HL-60 (cell line): Measurements from ENCODE around the gene ZRANB1.

Experiments
- DNase-seq, 2 experiments: peaks; one replicate each; pipeline ENCODE4 v3.0.0-alpha.2; 2010 to 2020; ENCODE audit warnings: low read depth in 1 of 2, low spot score in 1 of 2
- H3K27ac ChIP-seq: fragments of 250-450 bp; sonication (Bioruptor Pico); replicated peaks from 2 replicates; pipeline ENCODE4 v1.5.1; 2020; ENCODE audit warnings: mild to moderate bottlenecking, moderate library complexity
- H3K27me3 ChIP-seq: fragments of 250-450 bp; sonication (Bioruptor Pico); 2 replicates; pipeline ENCODE4 v1.5.1; 2021; ENCODE audit warnings: mild to moderate bottlenecking, moderate library complexity; ENCODE audit not compliant: insufficient read depth, poor library complexity, severe bottlenecking
- H3K4me3 ChIP-seq: replicated peaks from 2 replicates; pipeline ENCODE4 v1.5.1; 2011; ENCODE audit warnings: mild to moderate bottlenecking, control low read depth, low read length; ENCODE audit not compliant: insufficient read depth
- GABPA ChIP-seq: IDR thresholded peaks from 2 replicates; pipeline ENCODE4 v1.6.1; 2012; ENCODE audit warnings: low read depth
- POLR2AphosphoS5 ChIP-seq: IDR thresholded peaks from 2 replicates; pipeline ENCODE4 v1.6.1; 2012; ENCODE audit warnings: low read depth
- SPI1 ChIP-seq: IDR thresholded peaks from 2 replicates; pipeline ENCODE4 v1.6.1; 2012; ENCODE audit warnings: low read depth, mild to moderate bottlenecking, borderline replicate concordance
- TF ChIP-seq, protein P1 (sequence below): IDR thresholded peaks from one replicate; pipeline ENCODE4 v1.5.1; 2011; ENCODE audit warnings: low read length, control low read depth, inconsistent platforms; ENCODE audit not compliant: insufficient read depth
- TF ChIP-seq, protein P2 (sequence below): IDR thresholded peaks from 2 replicates; pipeline ENCODE4 v1.6.1; 2012; ENCODE audit warnings: low read depth; ENCODE audit not compliant: insufficient replicate concordance

Gene ZRANB1

DNA sequence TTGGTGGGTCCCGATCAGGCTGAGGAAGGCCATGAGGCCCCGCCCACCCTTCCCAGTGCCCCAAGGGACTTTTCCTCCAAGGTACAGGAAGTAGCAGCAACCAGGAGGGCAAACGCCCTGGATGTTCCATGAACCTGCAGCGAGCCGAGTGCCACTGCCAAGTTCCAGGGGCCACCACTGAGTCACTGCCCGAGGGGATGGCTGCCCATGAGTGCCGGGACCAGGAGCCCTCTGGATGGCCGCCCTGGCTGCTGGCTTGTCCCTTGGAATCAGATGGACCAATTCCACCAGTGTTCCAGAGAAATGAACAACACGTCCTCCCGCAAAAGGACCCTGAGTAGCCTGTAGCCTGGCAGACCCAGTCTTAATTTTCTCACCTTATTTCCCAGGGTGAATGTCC lies 74.2 kb downstream of the ZRANB1 start:
- no peak overlapping the region for H3K27ac ChIP-seq

DNA sequence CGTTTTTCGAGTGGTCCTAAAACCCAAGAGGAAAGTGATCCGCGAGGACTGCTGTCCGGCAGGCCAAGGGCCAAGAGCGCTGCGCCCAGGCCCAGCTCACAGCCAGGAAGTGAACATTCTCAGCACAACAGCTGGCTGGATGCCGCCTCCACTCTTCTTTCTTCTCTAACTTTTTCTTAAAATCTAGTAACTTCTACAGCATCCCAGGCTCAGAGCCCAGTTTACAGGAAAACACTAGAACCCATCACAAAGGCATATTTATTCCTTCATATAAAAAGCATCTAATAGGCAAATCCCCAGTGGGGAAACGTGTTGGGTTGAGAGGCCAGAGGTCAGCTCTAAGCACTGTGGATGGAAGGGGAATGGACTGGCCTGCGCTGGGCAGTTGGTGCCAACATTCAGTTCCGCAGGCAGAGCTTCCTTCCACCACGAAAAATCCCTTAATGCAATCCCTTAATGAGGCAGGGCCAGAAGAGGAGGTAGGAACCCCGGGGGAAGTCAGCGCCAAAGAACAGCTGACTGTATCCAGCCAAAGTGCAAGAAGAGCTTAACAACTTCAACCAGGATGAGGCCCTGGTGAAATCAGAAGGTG lies 74.8 kb downstream of the ZRANB1 start:
- H3K27ac ChIP-seq, result no peak overlapping the region
- TF ChIP-seq, protein P1, sequence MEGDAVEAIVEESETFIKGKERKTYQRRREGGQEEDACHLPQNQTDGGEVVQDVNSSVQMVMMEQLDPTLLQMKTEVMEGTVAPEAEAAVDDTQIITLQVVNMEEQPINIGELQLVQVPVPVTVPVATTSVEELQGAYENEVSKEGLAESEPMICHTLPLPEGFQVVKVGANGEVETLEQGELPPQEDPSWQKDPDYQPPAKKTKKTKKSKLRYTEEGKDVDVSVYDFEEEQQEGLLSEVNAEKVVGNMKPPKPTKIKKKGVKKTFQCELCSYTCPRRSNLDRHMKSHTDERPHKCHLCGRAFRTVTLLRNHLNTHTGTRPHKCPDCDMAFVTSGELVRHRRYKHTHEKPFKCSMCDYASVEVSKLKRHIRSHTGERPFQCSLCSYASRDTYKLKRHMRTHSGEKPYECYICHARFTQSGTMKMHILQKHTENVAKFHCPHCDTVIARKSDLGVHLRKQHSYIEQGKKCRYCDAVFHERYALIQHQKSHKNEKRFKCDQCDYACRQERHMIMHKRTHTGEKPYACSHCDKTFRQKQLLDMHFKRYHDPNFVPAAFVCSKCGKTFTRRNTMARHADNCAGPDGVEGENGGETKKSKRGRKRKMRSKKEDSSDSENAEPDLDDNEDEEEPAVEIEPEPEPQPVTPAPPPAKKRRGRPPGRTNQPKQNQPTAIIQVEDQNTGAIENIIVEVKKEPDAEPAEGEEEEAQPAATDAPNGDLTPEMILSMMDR, result no peak
- DNase-seq, result no peak

More for the DNA sequence above, 74.2 kb downstream of the ZRANB1 start:
- no peak overlapping the region for H3K4me3 ChIP-seq
- DNase-seq, result no peak
- no peak for TF ChIP-seq SPI1
- no peak for TF ChIP-seq GABPA
- TF ChIP-seq, protein P1, result no peak
- H3K27me3 ChIP-seq, result no peaks in the 10 kb centered on the region

DNA sequence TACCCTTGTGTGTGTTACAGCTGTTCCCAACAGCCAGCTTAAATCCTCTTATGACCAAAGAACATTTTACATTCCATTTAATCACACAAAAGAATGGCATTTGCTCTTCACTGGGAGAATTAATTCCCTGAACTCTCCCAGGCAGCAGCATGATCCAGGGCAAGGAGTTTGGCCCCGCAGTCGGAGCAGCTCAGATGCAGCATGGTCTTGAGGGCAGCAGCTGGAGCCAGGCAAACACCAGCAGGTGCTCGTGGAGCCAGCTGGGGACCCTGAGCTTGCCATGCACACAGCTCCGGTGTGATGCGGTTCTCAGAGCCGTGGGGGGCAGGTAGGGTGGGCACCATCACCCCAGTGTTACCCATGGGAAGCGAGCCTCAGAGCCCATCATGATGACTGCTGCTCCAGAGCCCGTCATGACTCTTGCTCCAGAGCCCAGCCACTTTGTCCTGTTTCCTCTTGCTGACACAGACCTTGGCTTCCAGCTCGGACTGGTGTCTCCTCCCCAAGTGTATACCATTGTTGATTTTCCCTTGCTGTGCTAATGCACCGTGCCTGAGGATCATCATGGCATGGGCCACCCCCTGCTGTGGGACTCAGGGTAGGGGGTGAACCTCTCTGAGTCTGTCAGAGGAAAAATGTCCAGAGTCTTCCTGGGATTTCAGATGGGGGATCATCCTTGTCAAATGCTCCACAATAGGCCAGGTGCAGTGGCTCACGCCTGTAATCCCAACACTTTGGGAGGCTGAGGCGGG lies 75.8 kb downstream of the ZRANB1 start:
- no peak overlapping the region for H3K27ac ChIP-seq
- no peak for DNase-seq
- no peak for TF ChIP-seq SPI1
- TF ChIP-seq, protein P2, sequence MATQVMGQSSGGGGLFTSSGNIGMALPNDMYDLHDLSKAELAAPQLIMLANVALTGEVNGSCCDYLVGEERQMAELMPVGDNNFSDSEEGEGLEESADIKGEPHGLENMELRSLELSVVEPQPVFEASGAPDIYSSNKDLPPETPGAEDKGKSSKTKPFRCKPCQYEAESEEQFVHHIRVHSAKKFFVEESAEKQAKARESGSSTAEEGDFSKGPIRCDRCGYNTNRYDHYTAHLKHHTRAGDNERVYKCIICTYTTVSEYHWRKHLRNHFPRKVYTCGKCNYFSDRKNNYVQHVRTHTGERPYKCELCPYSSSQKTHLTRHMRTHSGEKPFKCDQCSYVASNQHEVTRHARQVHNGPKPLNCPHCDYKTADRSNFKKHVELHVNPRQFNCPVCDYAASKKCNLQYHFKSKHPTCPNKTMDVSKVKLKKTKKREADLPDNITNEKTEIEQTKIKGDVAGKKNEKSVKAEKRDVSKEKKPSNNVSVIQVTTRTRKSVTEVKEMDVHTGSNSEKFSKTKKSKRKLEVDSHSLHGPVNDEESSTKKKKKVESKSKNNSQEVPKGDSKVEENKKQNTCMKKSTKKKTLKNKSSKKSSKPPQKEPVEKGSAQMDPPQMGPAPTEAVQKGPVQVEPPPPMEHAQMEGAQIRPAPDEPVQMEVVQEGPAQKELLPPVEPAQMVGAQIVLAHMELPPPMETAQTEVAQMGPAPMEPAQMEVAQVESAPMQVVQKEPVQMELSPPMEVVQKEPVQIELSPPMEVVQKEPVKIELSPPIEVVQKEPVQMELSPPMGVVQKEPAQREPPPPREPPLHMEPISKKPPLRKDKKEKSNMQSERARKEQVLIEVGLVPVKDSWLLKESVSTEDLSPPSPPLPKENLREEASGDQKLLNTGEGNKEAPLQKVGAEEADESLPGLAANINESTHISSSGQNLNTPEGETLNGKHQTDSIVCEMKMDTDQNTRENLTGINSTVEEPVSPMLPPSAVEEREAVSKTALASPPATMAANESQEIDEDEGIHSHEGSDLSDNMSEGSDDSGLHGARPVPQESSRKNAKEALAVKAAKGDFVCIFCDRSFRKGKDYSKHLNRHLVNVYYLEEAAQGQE, result no peak
- TF ChIP-seq GABPA, result no peak
- TF ChIP-seq POLR2AphosphoS5, result no peak
- TF ChIP-seq, protein P1, result no peak
- no peaks in the 10 kb centered on the region for H3K27me3 ChIP-seq
- no peak overlapping the region for H3K4me3 ChIP-seq

More for the DNA sequence above, 74.8 kb downstream of the ZRANB1 start:
- no peak overlapping the region for H3K4me3 ChIP-seq
- no peaks in the 10 kb centered on the region for H3K27me3 ChIP-seq

DNA sequence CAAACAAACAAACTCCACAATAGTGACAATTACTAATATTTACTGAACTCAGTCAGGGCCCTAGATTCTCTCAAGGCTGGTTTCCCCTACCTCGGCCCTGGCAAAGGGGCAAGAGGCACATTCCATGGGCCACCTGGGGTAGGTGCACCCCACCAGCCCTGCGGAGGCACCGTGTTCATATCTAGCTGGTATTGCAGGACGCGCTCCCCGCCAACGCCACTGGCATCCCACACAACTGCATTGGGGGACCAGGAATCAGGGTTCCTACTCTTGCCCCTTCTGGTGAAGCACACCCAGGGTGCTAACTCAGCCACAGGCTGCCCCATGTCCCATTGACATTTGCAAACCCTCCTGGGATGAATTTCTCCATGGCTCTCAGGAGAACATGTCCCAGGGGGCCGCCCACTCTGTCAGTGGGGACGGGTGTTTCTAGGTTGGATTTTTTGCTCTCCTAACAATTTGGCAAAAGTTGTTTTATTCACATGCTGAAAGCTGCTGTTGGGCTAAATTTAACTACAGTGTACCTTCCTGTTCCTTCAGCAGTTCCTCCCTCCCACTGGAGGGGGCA lies 76.7 kb downstream of the ZRANB1 start:
- Histone ChIP-seq H3K4me3 (no peak overlapping the region), H3K27ac (no peak overlapping the region), H3K27me3 (no peaks in the 10 kb centered on the region)
- no peak for TF ChIP-seq POLR2AphosphoS5
- TF ChIP-seq, protein P1, result no peak
- no peak; the same call in 1 of the 2 replicates for TF ChIP-seq SPI1
- TF ChIP-seq, protein P2, result no peak
- TF ChIP-seq GABPA, result no peak
- no peak for DNase-seq
